ENCODE data around the gene TPO. TPM values are rescaled to one million over a fixed set of nuclear protein-coding genes. Genes with fewer than 3 reads are reported as not detected.

The TPO gene
- total RNA-seq, 1 experiment from 2014 or later: not detected

DNA sequence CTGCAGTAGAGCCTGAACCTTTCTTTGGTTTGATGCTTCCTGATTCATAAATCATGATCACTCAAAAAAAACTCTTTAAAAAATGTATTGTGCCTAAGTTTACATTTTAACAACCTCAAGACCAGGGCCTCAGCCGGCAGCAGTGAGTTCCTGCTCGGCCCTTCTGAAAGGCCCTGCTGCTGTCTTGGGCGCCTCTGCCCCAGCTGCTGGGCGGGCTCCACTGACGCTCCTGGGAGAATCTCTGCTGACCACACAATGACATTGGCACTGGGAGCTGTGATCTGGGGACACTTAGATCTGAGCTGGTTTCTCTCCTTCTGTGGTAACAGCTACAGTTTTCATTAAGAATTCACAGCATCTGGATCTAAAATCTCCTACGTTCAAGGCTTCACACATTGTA is 25.7 kb downstream of the TPO start:
- H3K4me1 ChIP-seq (ENCODE audit: control insufficient read depth, insufficient read depth, low read length): no peaks in the 10 kb centered on the region
- BruUV-seq (replicated peaks): no TSS peak
- in situ Hi-C loops (cut with HindIII; ENCODE audit: low pct_unique_long_range_greater_than_20kb, low sequenced_read_pairs): no loop called here
- POLR2A ChIA-PET: no interaction called here
- DNase-seq (ENCODE audit: low read depth, low spot score) (no peak), ATAC-seq (no peak)
- H3K9me3 ChIP-seq (ENCODE audit: control insufficient read depth, insufficient read depth, low read depth, low read length): no peaks in the 10 kb centered on the region
- H3K4me3 ChIP-seq (ENCODE audit: low read depth in 2 of 2, low read length in 2 of 2): no peak overlapping the region
- H3K36me3 ChIP-seq (ENCODE audit: control insufficient read depth, insufficient read depth, low read length): no peaks in the 10 kb centered on the region
- intact Hi-C loops (cut with micrococcal nuclease; ENCODE audit: unreplicated experiment): no loop called here
- no peaks in the 10 kb centered on the region for H3K27me3 ChIP-seq (ENCODE audit: control insufficient read depth, insufficient read depth, low read length)
- CTCF ChIA-PET: no interaction called here
- no peak overlapping the region for H3K27ac ChIP-seq (ENCODE audit: low read length)
- TF ChIP-seq, protein P1, sequence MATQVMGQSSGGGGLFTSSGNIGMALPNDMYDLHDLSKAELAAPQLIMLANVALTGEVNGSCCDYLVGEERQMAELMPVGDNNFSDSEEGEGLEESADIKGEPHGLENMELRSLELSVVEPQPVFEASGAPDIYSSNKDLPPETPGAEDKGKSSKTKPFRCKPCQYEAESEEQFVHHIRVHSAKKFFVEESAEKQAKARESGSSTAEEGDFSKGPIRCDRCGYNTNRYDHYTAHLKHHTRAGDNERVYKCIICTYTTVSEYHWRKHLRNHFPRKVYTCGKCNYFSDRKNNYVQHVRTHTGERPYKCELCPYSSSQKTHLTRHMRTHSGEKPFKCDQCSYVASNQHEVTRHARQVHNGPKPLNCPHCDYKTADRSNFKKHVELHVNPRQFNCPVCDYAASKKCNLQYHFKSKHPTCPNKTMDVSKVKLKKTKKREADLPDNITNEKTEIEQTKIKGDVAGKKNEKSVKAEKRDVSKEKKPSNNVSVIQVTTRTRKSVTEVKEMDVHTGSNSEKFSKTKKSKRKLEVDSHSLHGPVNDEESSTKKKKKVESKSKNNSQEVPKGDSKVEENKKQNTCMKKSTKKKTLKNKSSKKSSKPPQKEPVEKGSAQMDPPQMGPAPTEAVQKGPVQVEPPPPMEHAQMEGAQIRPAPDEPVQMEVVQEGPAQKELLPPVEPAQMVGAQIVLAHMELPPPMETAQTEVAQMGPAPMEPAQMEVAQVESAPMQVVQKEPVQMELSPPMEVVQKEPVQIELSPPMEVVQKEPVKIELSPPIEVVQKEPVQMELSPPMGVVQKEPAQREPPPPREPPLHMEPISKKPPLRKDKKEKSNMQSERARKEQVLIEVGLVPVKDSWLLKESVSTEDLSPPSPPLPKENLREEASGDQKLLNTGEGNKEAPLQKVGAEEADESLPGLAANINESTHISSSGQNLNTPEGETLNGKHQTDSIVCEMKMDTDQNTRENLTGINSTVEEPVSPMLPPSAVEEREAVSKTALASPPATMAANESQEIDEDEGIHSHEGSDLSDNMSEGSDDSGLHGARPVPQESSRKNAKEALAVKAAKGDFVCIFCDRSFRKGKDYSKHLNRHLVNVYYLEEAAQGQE (IDR thresholded peaks at IDR 0.05; ENCODE audit: insufficient read depth in 1 of 2, low read depth in 2 of 2, low read length in 1 of 2): no peak
- TF ChIP-seq SIN3A (IDR thresholded peaks at IDR 0.05; ENCODE audit: borderline replicate concordance, insufficient read depth, low read depth, low read length) (no peak), POLR2AphosphoS5 (IDR thresholded peaks at IDR 0.05; ENCODE audit: low read depth, low read length) (no peak), TCF7L2 (IDR thresholded peaks at IDR 0.05; ENCODE audit: low read depth, low read length) (no peak)
- TF ChIP-seq, protein P2, sequence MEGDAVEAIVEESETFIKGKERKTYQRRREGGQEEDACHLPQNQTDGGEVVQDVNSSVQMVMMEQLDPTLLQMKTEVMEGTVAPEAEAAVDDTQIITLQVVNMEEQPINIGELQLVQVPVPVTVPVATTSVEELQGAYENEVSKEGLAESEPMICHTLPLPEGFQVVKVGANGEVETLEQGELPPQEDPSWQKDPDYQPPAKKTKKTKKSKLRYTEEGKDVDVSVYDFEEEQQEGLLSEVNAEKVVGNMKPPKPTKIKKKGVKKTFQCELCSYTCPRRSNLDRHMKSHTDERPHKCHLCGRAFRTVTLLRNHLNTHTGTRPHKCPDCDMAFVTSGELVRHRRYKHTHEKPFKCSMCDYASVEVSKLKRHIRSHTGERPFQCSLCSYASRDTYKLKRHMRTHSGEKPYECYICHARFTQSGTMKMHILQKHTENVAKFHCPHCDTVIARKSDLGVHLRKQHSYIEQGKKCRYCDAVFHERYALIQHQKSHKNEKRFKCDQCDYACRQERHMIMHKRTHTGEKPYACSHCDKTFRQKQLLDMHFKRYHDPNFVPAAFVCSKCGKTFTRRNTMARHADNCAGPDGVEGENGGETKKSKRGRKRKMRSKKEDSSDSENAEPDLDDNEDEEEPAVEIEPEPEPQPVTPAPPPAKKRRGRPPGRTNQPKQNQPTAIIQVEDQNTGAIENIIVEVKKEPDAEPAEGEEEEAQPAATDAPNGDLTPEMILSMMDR (IDR thresholded peaks at IDR 0.05): no peak

DNA sequence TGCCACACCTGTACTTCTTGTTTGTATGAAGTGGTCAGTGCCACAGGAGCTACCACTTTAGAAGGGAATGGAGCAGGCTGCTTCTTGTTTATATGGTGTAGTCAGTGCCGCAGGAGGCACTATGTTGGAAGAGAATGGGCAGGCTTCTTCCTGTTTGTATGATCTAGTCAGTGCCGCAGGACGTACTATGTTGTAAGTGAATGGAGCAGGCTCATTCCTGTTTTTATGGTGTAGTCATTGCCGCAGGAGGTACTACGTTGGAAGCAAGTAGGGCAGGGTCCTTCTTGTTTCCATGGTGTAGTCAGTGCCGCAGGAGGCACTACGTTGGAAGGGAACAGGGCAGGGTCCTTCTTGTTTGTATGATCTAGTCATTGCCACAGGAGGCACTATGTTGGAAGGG is 27.3 kb downstream of the TPO start:
- Histone ChIP-seq H3K27ac (ENCODE audit: low read length) (no peak overlapping the region), H3K4me1 (ENCODE audit: control insufficient read depth, insufficient read depth, low read length) (no peaks in the 10 kb centered on the region), H3K4me3 (ENCODE audit: low read depth in 2 of 2, low read length in 2 of 2) (no peak overlapping the region), H3K36me3 (ENCODE audit: control insufficient read depth, insufficient read depth, low read length) (no peaks in the 10 kb centered on the region), H3K27me3 (ENCODE audit: control insufficient read depth, insufficient read depth, low read length) (no peaks in the 10 kb centered on the region), H3K9me3 (ENCODE audit: control insufficient read depth, insufficient read depth, low read depth, low read length) (no peaks in the 10 kb centered on the region)
- DNase-seq (ENCODE audit: low read depth, low spot score): no peak
- in situ Hi-C loops (cut with HindIII; ENCODE audit: low pct_unique_long_range_greater_than_20kb, low sequenced_read_pairs) (no loop called here), intact Hi-C loops (cut with micrococcal nuclease; ENCODE audit: unreplicated experiment) (no loop called here)
- ChIA-PET POLR2A (interaction anchor here (0.7 kb wide), 1 partner anchor 29 kb away, joined by 4 read pairs; no protein-coding TSS in a partner anchor), CTCF (no interaction called here)
- TF ChIP-seq, protein P2 (IDR thresholded peaks at IDR 0.05): no peak
- TF ChIP-seq TCF7L2 (IDR thresholded peaks at IDR 0.05; ENCODE audit: low read depth, low read length) (no peak), POLR2AphosphoS5 (IDR thresholded peaks at IDR 0.05; ENCODE audit: low read depth, low read length) (no peak), SIN3A (IDR thresholded peaks at IDR 0.05; ENCODE audit: borderline replicate concordance, insufficient read depth, low read depth, low read length) (no peak)
- TF ChIP-seq, protein P1 (IDR thresholded peaks at IDR 0.05; ENCODE audit: insufficient read depth in 1 of 2, low read depth in 2 of 2, low read length in 1 of 2): no peak
- no peak for ATAC-seq
- BruUV-seq (replicated peaks): no TSS peak

All from Panc1 (cell line).